HG03196 (cell line): ENCODE measurements around the gene KCNQ5.

Source experiments
- ATAC-seq: cut with Tn5 transposase; IDR thresholded peaks from one replicate; pipeline ENCODE4 v1.9.1; 2021; ENCODE audit not compliant: unreplicated experiment

Gene KCNQ5

GRCh38 chr6:72639920-72640614 lies 18.2 kb downstream of the KCNQ5 start:
- ATAC-seq = no peak

DNA sequence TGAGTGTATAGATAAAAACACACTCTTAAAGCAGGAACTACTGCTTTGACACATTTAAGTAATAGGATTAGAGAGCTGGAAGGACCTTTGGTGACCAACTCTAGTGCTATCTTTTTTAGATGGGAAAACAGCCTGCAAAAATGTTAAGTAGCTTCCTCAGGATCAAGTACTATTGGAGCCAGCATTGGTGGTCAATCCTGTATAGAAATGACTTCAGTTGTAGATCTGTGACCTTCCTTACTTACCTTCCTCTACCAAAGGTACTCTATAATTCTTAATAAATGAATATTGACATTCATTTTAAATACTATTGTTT lies 18.7 kb downstream of the KCNQ5 start:
- ATAC-seq = no peak

DNA sequence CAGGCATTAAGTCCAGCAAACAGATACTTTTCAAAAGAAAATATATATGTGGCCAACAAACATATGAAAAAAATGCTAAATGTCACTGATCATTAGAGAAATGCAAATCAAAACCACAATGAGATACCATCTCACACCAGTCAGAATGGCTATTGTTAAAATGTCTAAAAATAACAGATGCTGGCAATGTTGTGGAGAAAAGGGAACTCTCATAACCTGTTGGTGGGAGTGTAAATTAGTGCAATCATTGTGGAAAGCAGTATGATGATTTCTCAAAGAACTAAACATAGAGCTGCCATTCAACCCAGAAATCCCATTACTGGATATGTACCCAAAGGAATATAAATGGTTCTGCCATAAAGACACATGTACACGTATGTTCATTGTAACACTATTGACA lies 20.6 kb downstream of the KCNQ5 start:
- peak; percentile 46 for ATAC-seq

DNA sequence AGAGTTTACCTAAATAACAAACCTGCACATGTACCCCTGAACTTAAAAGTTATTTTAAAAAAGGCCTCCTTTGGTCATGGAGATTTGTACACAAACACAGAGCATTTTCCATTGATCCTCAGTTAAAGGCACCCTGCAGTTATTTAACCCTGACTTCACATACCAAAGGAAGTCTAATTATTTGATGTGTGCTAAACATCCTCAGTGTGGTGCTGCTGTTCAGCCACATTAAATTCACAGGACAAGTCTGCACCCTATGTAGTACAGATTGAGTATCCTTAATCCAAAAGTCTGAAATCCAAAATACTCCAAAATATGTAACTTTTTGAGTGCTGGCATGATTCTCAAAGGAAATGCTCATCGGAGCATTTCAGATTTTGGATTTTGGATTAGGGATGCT lies 21.4 kb downstream of the KCNQ5 start:
- ATAC-seq = no peak

DNA sequence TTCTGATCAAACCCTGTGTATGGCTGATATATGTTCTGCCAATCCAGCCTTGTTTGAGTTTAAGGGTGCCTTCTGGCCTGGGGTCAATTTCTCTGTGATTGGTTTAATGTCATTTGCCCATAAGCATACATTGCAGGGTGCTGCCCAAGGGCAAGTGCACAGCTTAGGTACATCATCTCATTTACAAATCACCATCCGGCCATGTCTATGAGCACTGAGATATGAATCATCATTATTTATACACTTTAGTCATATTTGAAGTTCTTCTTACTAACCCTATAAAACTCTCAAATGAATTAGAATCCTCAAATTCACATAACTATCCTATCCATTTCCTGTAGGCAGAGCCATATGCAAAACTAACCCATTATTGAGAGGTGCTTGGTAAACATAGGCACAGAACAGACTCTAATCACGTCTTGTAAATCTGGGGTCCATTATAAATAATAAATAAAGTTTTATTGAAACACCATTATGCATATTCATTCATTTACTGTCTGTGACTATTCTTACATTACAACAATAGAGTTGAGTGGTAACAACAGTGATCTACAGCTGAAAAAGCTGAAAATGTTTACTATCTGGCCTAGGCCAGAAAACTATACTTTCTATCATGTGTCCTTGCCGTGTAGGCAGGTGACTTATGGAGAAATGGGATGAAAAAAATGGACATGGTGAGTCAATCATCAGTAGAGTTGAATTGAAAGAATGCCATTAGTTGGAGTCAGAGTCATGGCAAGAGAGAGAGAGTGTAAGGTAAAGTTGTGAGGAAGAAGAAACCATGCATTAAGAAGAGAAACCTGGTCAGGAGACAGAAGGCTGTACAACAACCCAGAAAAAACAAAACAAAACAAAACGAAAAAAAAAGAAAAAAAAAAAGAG lies 25.0 kb downstream of the KCNQ5 start:
- no peak for ATAC-seq

DNA sequence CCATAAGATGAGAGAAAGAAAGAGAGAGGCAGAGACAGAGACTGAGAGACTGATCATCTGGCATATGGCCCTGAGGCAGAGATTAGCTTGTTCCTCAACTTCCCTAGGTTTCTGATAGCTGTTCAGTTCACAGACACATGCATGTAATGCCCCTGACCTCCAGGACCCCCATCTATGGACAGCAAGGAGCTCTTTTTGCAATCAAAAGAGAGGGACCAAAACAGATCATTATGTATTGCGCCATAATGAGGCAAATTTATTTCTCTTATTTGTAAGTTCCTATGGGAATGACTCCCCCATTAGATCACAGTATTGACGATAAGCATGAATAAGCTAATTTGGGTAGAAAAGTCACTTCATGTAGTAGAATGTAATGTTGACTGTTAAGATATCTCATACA lies 25.6 kb downstream of the KCNQ5 start:
- ATAC-seq = no peak

DNA sequence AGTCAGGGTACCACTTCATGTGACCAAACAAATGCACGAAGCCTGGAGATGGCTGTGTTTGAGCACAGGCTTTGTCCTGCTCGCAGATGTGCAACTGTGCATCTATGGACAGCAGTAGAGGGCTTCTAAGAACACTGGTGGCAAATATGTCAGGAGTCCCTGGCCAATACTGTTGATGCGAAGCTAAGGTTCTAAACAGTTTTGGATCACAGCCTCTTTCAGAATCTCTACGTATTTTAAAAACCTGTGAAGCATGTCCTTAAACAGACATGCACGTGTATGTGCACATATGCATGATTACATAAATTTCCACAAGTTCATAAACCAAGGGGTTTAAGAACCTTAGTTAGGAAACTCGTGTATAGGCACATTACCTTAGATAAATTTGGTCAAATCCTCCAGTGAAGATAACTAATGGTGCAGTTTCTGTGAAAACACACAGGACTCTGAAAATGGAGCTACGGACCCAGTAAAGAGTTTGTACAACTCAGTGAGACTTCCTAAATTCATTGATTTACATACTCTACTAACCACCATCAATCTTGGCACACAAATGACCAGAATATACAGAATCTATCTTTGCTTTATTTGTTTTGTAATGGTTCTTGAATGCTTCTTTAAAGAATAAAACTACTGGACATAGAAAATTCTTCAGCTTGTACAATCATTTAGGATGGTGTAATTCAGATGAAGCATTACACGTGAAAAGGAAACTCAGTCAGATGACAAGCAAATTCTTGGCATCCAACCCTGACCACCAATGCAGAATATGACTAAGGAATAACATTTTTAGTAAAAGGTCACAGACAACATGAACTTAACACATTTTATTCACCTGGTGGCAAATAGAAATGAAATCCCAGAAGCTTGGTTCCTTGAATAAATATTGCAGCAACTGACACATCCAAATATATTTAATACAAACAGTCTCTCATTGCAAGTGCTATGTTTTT lies 27.4 kb downstream of the KCNQ5 start:
- ATAC-seq = peak; percentile 45

DNA sequence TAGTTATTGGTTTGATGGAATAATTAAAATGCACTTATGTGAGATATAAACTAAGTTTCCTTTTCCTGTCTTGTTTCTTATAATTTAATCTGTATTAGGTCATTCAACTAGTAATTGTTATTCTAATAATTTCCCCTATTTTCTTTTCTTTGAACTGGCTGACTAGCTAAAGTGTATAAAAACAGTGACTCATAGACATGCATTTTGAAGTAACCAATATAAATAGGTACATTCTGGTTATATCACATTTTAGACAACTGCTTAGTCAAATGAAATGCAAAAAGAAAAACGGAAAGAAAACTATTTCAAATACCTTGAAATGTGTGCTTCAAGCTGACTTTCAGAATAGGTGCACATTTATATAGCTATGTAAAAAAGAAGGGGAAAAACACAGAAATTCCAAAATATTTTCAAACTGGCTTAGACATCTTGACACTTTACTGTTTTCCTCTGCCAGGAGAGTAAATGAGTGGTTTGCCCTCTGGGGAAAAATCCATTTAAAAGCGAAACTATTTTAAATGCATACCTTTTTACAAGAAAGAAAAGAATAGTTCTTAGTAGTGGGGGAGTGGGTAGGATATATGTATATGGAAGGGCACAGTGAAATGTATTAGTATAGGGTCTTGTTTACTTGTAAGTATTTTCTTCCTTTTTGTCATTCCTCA lies 28.3 kb downstream of the KCNQ5 start:
- ATAC-seq = no peak

- ATAC-seq = no peak
Measured at GRCh38 chr6:72651174-72651573, 29.3 kb downstream of the KCNQ5 start.

- ATAC-seq = no peak
Measured at GRCh38 chr6:72651967-72652956, 30.4 kb downstream of the KCNQ5 start.

- ATAC-seq = no peak
Measured at GRCh38 chr6:72653026-72653425, 31.2 kb downstream of the KCNQ5 start.

DNA sequence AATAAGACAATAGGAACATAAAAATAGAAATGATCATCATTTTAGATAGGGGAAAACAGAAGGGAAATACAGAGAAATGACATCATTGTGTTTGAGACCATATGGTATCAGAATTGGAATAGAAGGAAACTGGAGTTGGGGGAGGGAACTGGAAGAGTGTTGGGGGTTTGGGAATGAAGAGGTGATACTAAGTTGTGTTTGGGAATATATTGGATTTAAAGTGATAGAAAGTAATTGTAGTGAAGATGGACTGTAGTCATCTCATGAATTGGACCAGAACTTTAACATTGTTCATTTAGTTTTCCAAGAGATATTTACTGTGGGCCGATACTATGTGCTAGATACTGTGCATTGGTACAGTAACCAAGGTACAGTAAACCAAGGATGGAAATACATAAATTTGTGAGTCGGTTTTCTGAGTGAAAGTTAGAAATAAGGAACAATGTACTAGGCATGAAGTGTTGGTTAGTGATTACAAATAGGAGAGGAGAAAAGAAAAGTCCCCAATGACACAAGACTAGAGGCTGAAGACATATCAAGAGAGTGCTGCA lies 32.3 kb downstream of the KCNQ5 start:
- ATAC-seq = peak; percentile 62

DNA sequence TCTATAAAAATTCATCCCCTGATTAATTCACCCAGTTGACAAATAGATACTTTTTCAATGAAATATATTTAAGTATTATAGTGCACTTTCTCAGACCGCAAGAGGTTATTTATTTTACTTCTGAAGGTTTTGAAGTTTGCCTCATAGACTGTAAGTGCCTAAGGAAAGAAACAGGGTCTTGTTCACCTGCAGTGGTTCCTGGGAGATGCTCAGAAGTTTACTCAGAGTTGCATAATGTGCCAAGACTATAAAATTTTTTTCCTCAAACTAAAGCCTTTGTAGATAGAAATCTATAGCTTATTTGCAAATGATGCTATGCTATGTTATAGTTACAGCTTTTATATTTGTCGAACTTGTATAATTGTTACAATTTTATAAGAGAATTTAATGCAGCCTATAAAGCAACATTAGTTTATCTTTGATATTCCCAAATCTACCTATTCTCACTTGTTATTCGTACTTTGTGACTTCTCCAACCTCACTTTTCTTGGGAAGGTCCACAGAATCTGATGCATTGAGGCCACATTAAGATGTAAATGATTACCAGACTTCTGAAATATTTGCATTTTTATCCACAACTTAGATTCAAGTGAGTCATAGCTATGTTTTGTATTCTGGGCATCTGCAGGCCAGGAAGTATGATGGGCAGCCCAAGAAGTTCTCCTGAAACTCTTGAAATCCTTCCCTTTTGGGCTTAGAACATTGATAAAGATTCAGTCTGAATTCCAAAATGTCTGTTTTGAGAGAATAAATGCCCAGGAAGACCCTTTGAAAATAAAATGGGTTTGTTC lies 35.7 kb downstream of the KCNQ5 start:
- no peak for ATAC-seq

DNA sequence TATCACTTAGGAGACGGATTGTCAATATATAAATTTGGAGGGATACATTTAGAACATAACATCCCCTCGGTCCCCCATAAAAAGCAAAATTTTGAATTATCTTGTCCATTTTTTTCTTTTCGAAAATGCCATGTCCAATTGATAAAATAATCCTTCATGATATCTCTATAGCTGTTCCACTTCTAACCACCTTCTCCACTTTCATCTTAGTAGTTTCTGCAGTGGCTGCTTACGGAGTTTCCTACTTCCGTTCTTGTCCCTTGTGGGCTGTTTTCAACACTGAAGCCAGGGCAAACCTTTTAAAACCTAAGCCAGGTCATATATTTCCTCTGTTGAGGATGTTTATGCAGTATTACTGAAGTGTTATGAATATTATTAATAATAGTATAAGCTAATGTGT lies 37.9 kb downstream of the KCNQ5 start:
- no peak for ATAC-seq

- no peak for ATAC-seq
Measured at GRCh38 chr6:72661411-72661810, 39.5 kb downstream of the KCNQ5 start.

DNA sequence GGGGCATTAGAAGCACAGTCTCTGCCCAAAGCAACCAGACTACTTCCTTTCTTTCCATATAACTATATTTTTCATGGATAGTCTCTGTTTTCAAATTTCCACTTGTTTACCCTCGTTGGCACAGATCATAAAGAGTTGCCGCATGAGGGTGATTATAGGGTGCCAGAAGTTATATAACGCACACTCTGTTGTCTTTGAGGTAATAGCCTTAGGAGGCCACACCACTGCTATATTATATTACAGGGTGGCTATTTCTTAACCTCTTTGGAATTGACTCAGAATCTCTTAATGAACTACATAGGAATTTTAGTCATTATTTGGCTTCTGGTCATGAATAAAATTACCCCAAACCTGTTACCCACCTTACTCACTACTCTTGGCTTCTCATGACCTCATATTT lies 43.7 kb downstream of the KCNQ5 start:
- no peak for ATAC-seq

GRCh38 chr6:72669324-72669723 lies 47.5 kb downstream of the KCNQ5 start:
- no peak for ATAC-seq

GRCh38 chr6:72672906-72673305 lies 51.0 kb downstream of the KCNQ5 start:
- ATAC-seq = no peak

- ATAC-seq = no peak
Measured at GRCh38 chr6:72674842-72675241, 53.0 kb downstream of the KCNQ5 start.
